Ovary (tissue), 3 donors: ENCODE results near the gene TRAF1.

ENCODE experiments used
- CTCF ChIP-seq, 3 donors: fragments of 450-650 bp in 2 of 3; fragments of 200-600 bp in 1 of 3; IDR thresholded peaks; one replicate each; pipeline versions ENCODE4 v1.5.1 to v1.8.0; 2016 to 2022; ENCODE audit warnings: antibody characterized with exemption in 3 of 3, mild to moderate bottlenecking in 1 of 3
- EP300 ChIP-seq: sonication (generic); formaldehyde crosslinking; IDR thresholded peaks from one replicate; pipeline ENCODE4 v1.6.1; 2017; ENCODE audit warnings: antibody characterized with exemption
- POLR2A ChIP-seq: fragments of 450-650 bp; IDR thresholded peaks from one replicate; pipeline ENCODE4 v1.6.1; 2017; ENCODE audit warnings: antibody characterized with exemption, mild to moderate bottlenecking, moderate library complexity
- donor health status: DM: no; HTN: no; CAD: no.

GRCh38 chr9:120882935-120883607 is 43.5 kb downstream of the TRAF1 start:
- no peak for TF ChIP-seq CTCF (IDR thresholded peaks at IDR 0.05)
- no peak for TF ChIP-seq POLR2A
- no peak for TF ChIP-seq EP300
